Bronchial epithelial cell (primary cell): ENCODE measurements around the gene GSG1L2. TPM values are rescaled to one million over a fixed set of nuclear protein-coding genes. Genes with fewer than 3 reads are reported as not detected.
A peak's percentile ranks its signal among the peaks of the same experiment; 100 is the strongest.

Experiments
- DNase-seq: peaks from one replicate; pipeline ENCODE4 v3.0.0-alpha.2; 2010; ENCODE audit warnings: low read depth
- FAIRE-seq: peaks from 2 replicates; lab custom pipeline; 2011; peaks lifted over from hg19 to GRCh38; lab: Jason Lieb, UNC
- H3K27me3 ChIP-seq: 2 replicates; pipeline ENCODE4 v1.5.1; 2011; ENCODE audit warnings: low read length; ENCODE audit not compliant: control insufficient read depth, insufficient read depth
- H3K36me3 ChIP-seq: 2 replicates; pipeline ENCODE4 v1.5.1; 2011; ENCODE audit warnings: low read length; ENCODE audit not compliant: control insufficient read depth, insufficient read depth
- H3K4me3 ChIP-seq: 2 replicates; pipeline ENCODE4 v1.5.1; 2011; ENCODE audit warnings: mild to moderate bottlenecking, low read depth, low read length, control low read depth
- CTCF ChIP-seq: IDR thresholded peaks from 2 replicates; pipeline ENCODE4 v1.5.1; 2011; ENCODE audit warnings: mild to moderate bottlenecking, moderate library complexity, low read length, control low read depth, inconsistent platforms; ENCODE audit not compliant: insufficient read depth, severe bottlenecking
- total RNA-seq: library from RNA; depleted of rRNA; stranded (reverse); fragments of >200 nt; gene quantifications from 2 replicates; pipeline ENCODE4 v1.2.1, GENCODE V29; 2014

The GSG1L2 gene
- total RNA-seq, 1 donor from 2014 or later, result not detected

GRCh38 chr17:9798008-9798407 lies 23.9 kb downstream of the GSG1L2 start:
- H3K36me3 ChIP-seq, result no peaks in the 10 kb centered on the region
- DNase-seq (no peak), FAIRE-seq (peak; percentile 32)
- H3K27me3 ChIP-seq, result no peaks in the 10 kb centered on the region
- no peak for TF ChIP-seq CTCF
- no peak overlapping the region for H3K4me3 ChIP-seq

- no peak for TF ChIP-seq CTCF
- no peak overlapping the region for H3K4me3 ChIP-seq
- peak; percentile 54 for DNase-seq
- no peaks in the 10 kb centered on the region for H3K36me3 ChIP-seq
- no peaks in the 10 kb centered on the region for H3K27me3 ChIP-seq
- FAIRE-seq, result no peak
Measured at GRCh38 chr17:9792181-9792840, 29.6 kb downstream of the GSG1L2 start.

- DNase-seq (no peak), FAIRE-seq (no peak)
- H3K27me3 ChIP-seq, result no peaks in the 10 kb centered on the region
- no peak for TF ChIP-seq CTCF
- no peaks in the 10 kb centered on the region for H3K36me3 ChIP-seq
- H3K4me3 ChIP-seq, result no peak within 1 kb of the TSS
Measured at GRCh38 chr17:9790889-9791876, 30.7 kb downstream of the GSG1L2 start, which contains the start of gene DHRS7C. TSS of gene DHRS7C (minus strand) at chr17:9791592. CDS start at chr17:9791284, 308 bp downstream.

- DNase-seq (peak; percentile 25), FAIRE-seq (no peak)
- no peaks in the 10 kb centered on the region for H3K27me3 ChIP-seq
- no peaks in the 10 kb centered on the region for H3K36me3 ChIP-seq
- TF ChIP-seq CTCF, result no peak
- no peak overlapping the region for H3K4me3 ChIP-seq
Measured at GRCh38 chr17:9790316-9790715, 31.6 kb downstream of the GSG1L2 start.

- H3K36me3 ChIP-seq, result no peaks in the 10 kb centered on the region
- H3K27me3 ChIP-seq, result no peaks in the 10 kb centered on the region
- no peak for TF ChIP-seq CTCF
- no peak overlapping the region for H3K4me3 ChIP-seq
- FAIRE-seq (no peak), DNase-seq (no peak)
Measured at GRCh38 chr17:9788601-9789000, 33.3 kb downstream of the GSG1L2 start.
